BJ (cell line): Measurements from ENCODE around the gene SLC38A10. TPM values are rescaled to one million over a fixed set of nuclear protein-coding genes. Genes with fewer than 3 reads are reported as not detected.

Source experiments
- CTCF ChIA-PET: fragments of 350-600 bp; formaldehyde crosslinking; extraction: SDS; loops from one replicate; lab custom pipeline; 2021; ENCODE audit warnings: antibody characterized with exemption, inconsistent platforms; lab: Yijun Ruan, JAX
- POLR2A ChIA-PET: fragments of 300-600 bp; sonication (Branson Sonifier 250); formaldehyde crosslinking; extraction: SDS; loops from one replicate; lab custom pipeline; 2021; ENCODE audit warnings: antibody characterized with exemption; lab: Charles Lee
- DNase-seq: peaks from one replicate; pipeline ENCODE4 v3.0.0-alpha.2; 2011; ENCODE audit warnings: low read depth
- H3K27me3 ChIP-seq: 2 replicates; pipeline ENCODE4 v1.6.0; 2011; ENCODE audit warnings: low read length; ENCODE audit not compliant: control insufficient read depth, insufficient read depth
- H3K36me3 ChIP-seq: 2 replicates; pipeline ENCODE4 v1.5.1; 2011; ENCODE audit warnings: low read length; ENCODE audit not compliant: control insufficient read depth, insufficient read depth
- H3K4me3 ChIP-seq: 2 replicates; pipeline ENCODE4 v1.5.1; 2011; ENCODE audit warnings: low read depth, mild to moderate bottlenecking, control low read depth, low read length
- polyA plus RNA-seq: library from polyadenylated mRNA; depleted of rRNA; stranded (reverse); fragments of >200 nt; gene quantifications from 2 replicates; pipeline ENCODE4 v1.2.3, GENCODE V29; 2011
- TF ChIP-seq, protein P1 (sequence below): IDR thresholded peaks from 2 replicates; pipeline ENCODE4 v1.5.1; 2011; ENCODE audit warnings: low read depth, mild to moderate bottlenecking, control low read depth, inconsistent platforms, low read length, moderate library complexity; ENCODE audit not compliant: insufficient read depth

The SLC38A10 gene
- polyA plus RNA-seq, 1 experiment, result 55.4 TPM

DNA sequence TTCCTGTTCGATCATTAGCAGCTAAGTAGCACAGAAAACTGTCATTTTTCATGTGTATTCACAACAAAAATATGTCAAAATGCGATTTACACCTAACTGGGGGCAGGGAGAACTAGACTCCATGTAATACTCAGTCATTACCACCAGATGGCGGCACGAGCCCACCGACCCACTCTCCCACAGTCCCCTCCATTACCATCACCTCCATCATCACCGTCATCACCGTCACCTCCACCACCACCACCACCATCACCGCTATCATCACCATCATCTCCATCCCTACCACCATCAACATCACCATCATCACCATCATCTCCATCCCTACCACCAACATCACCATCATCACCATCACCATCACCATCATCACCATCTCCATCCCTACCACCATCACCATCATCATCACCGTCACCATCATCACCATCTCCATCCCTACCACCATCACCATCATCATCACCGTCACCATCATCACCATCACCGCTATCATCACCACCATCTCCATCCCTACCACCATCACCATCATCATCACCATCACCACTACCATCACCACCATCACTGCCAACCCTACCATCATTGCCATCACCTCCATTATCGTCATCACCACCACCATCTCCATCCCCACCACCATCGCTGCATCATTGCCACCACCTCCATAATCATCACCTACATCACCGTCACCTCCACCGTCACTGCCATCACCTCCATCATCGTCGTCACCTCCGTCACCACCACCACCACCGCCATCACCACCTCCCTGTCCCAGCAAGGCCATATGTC, 41.6 kb downstream of the SLC38A10 start:
- no peak overlapping the region for H3K4me3 ChIP-seq
- H3K36me3 ChIP-seq, result peaks cover 32% of the 10 kb centered on the region
- TF ChIP-seq, protein P1, sequence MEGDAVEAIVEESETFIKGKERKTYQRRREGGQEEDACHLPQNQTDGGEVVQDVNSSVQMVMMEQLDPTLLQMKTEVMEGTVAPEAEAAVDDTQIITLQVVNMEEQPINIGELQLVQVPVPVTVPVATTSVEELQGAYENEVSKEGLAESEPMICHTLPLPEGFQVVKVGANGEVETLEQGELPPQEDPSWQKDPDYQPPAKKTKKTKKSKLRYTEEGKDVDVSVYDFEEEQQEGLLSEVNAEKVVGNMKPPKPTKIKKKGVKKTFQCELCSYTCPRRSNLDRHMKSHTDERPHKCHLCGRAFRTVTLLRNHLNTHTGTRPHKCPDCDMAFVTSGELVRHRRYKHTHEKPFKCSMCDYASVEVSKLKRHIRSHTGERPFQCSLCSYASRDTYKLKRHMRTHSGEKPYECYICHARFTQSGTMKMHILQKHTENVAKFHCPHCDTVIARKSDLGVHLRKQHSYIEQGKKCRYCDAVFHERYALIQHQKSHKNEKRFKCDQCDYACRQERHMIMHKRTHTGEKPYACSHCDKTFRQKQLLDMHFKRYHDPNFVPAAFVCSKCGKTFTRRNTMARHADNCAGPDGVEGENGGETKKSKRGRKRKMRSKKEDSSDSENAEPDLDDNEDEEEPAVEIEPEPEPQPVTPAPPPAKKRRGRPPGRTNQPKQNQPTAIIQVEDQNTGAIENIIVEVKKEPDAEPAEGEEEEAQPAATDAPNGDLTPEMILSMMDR, result peak; percentile 73
- POLR2A ChIA-PET, result no interaction called here
- no peak for DNase-seq
- H3K27me3 ChIP-seq, result no peaks in the 10 kb centered on the region
- CTCF ChIA-PET, result interaction anchor here (0.7 to 3.5 kb wide), 25 partner anchors 9 to 355 kb away, joined by 3 to 47 read pairs (median 4); partner anchors contain the start of genes NDUFAF8 and TEPSIN

GRCh38 chr17:81252987-81253329, 42.1 kb downstream of the SLC38A10 start:
- POLR2A ChIA-PET, result no interaction called here
- DNase-seq, result no peak
- Histone ChIP-seq H3K4me3 (no peak overlapping the region), H3K36me3 (peaks cover 30% of the 10 kb centered on the region), H3K27me3 (no peaks in the 10 kb centered on the region)
- TF ChIP-seq, protein P1, result no peak
- CTCF ChIA-PET, result interaction anchor here (0.7 to 3.5 kb wide), 16 partner anchors 10 to 354 kb away, joined by 3 to 47 read pairs (median 3); partner anchors contain the start of genes NDUFAF8 and TEPSIN

DNA sequence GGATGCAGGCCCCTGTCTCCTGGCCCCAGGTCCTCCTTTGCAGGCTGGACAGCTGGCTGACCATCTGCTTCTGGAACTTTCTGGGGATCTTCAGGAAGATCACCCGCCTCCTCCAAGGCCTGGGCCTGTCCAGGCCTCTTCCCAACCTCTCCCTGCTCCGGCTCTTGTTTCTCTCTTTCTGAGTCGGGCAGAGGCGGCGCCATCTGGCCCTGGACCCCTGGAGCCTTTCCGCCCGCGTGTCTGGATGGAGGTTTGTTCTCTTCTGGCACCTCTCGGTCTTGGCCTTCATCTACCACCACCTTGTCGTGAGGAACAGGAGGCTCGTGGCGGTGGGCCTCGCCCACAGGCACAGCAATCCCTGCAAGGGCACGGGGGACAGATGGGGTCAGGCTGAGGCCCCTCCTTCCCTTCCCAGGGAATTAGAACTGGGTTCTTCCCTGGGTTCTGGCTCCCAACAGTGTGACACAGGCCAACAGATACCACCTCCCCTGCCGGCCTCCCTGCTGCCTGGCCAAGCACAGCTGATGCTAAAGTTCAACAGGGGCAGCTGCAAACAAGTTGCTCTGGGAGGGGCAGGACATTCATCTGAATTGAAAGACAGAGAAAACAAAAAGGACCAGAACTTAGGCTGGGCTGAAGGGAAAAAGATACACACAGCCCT, 42.7 kb downstream of the SLC38A10 start:
- Histone ChIP-seq H3K4me3 (no peak overlapping the region), H3K27me3 (no peaks in the 10 kb centered on the region), H3K36me3 (peaks cover 30% of the 10 kb centered on the region)
- POLR2A ChIA-PET, result no interaction called here
- CTCF ChIA-PET, result interaction anchor here (0.7 to 3.5 kb wide), 16 partner anchors 10 to 354 kb away, joined by 3 to 47 read pairs (median 3); partner anchors contain the start of genes NDUFAF8 and TEPSIN
- no peak for DNase-seq
- TF ChIP-seq, protein P1, result no peak

- POLR2A ChIA-PET, result no interaction called here
- CTCF ChIA-PET, result interaction anchor here (1.2 to 2.3 kb wide), 3 partner anchors 16 to 233 kb away, joined by 3 to 8 read pairs (median 3); no protein-coding TSS in a partner anchor
- Histone ChIP-seq H3K27me3 (no peaks in the 10 kb centered on the region), H3K36me3 (peaks cover 30% of the 10 kb centered on the region), H3K4me3 (no peak overlapping the region)
- TF ChIP-seq, protein P1, result no peak
- DNase-seq, result no peak
Measured at GRCh38 chr17:81251709-81252301, 43.3 kb downstream of the SLC38A10 start.
